HEK293 (cell line): Measurements from ENCODE around the gene DPYSL4.

Experiments
- CTCF ChIA-PET: fragments of 350-600 bp; formaldehyde crosslinking; extraction: SDS; loops from one replicate; lab custom pipeline; 2021; ENCODE audit warnings: antibody characterized with exemption; lab: Yijun Ruan, JAX
- POLR2A ChIA-PET: fragments of 300-600 bp; formaldehyde crosslinking; extraction: SDS; loops from one replicate; lab custom pipeline; 2020; ENCODE audit warnings: antibody characterized with exemption, inconsistent platforms; lab: Yijun Ruan, JAX
- H3K27ac ChIP-seq: fragments of 200-500 bp; sonication (Bioruptor generic); 2 replicates; pipeline ENCODE4 v1.5.1; 2014; ENCODE audit warnings: low read depth, low read length, control low read depth, inconsistent platforms; ENCODE audit errors: extremely low read depth
- H3K36me3 ChIP-seq, 2 experiments: fragments of 200-500 bp in 1 of 2; sonication (Bioruptor generic) in 1 of 2; 1 replicate in 1 of 2; 2 replicates in 1 of 2; pipeline ENCODE4 v1.5.1; 2014 to 2017; ENCODE audit warnings: inconsistent platforms in 2 of 2, low read length in 2 of 2; ENCODE audit not compliant: control insufficient read depth in 2 of 2, insufficient read depth in 1 of 2
- H3K4me1 ChIP-seq: fragments of 200-500 bp; sonication (Bioruptor generic); 2 replicates; pipeline ENCODE4 v1.5.1; 2014; ENCODE audit warnings: mild to moderate bottlenecking, low read length, inconsistent platforms; ENCODE audit not compliant: control insufficient read depth, insufficient read depth
- H3K4me3 ChIP-seq: 2 replicates; pipeline ENCODE4 v1.5.1; 2011; ENCODE audit warnings: low read depth, mild to moderate bottlenecking, control low read depth, low read length, moderate library complexity
- H3K9me3 ChIP-seq: fragments of 200-500 bp; sonication (Bioruptor generic); 2 replicates; pipeline ENCODE4 v1.5.1; 2014; ENCODE audit warnings: low read depth, low read length, inconsistent platforms; ENCODE audit not compliant: control insufficient read depth, insufficient read depth
- MYNN ChIP-seq: fragments of 450-650 bp; formaldehyde crosslinking; IDR thresholded peaks from 2 replicates; pipeline ENCODE4 v1.5.1; 2016; ENCODE audit warnings: missing biosample characterization, missing genetic modification characterization, borderline replicate concordance
- YY2 ChIP-seq: fragments of 450-650 bp; formaldehyde crosslinking; IDR thresholded peaks from 2 replicates; pipeline ENCODE4 v1.5.1; 2016; ENCODE audit warnings: missing biosample characterization, missing genetic modification characterization
- ZNF133 ChIP-seq: fragments of 450-650 bp; formaldehyde crosslinking; IDR thresholded peaks from 2 replicates; pipeline ENCODE4 v1.5.1; 2016; ENCODE audit warnings: missing biosample characterization, missing genetic modification characterization
- ZNF19 ChIP-seq: fragments of 450-650 bp; formaldehyde crosslinking; IDR thresholded peaks from 2 replicates; pipeline ENCODE4; 2016; ENCODE audit warnings: missing biosample characterization, missing genetic modification characterization, low read depth
- ZNF202 ChIP-seq: fragments of 450-650 bp; formaldehyde crosslinking; IDR thresholded peaks from 2 replicates; pipeline ENCODE4 v1.5.1; 2016; ENCODE audit warnings: missing biosample characterization, missing genetic modification characterization, borderline replicate concordance
- ZNF221 ChIP-seq: fragments of 450-650 bp; formaldehyde crosslinking; IDR thresholded peaks from 2 replicates; pipeline ENCODE4 v1.5.1; 2017; ENCODE audit warnings: missing biosample characterization, missing genetic modification characterization, borderline replicate concordance
- ZNF223 ChIP-seq: fragments of 450-650 bp; formaldehyde crosslinking; IDR thresholded peaks from 2 replicates; pipeline ENCODE4 v1.5.1; 2016; ENCODE audit warnings: missing biosample characterization, missing genetic modification characterization
- ZNF24 ChIP-seq: fragments of 450-650 bp; formaldehyde crosslinking; IDR thresholded peaks from 2 replicates; pipeline ENCODE4 v1.5.1; 2016; ENCODE audit warnings: missing biosample characterization, missing genetic modification characterization
- ZNF292 ChIP-seq: fragments of 450-650 bp; formaldehyde crosslinking; IDR thresholded peaks from 2 replicates; pipeline ENCODE4 v1.5.1; 2016; ENCODE audit warnings: low read depth, missing biosample characterization, missing genetic modification characterization, borderline replicate concordance
- ZNF354C ChIP-seq: fragments of 450-650 bp; formaldehyde crosslinking; IDR thresholded peaks from 2 replicates; pipeline ENCODE4 v1.5.1; 2016; ENCODE audit warnings: missing biosample characterization, missing genetic modification characterization, low read depth, borderline replicate concordance
- ZNF596 ChIP-seq: fragments of 450-650 bp; IDR thresholded peaks from 2 replicates; pipeline ENCODE4 v1.5.0; 2018; ENCODE audit warnings: missing biosample characterization, mild to moderate bottlenecking, missing genetic modification characterization, moderate library complexity
- ZNF621 ChIP-seq: fragments of 450-650 bp; formaldehyde crosslinking; IDR thresholded peaks from 2 replicates; pipeline ENCODE4 v1.5.1; 2017; ENCODE audit warnings: missing biosample characterization, missing genetic modification characterization
- ZNF76 ChIP-seq: fragments of 450-650 bp; formaldehyde crosslinking; IDR thresholded peaks from 2 replicates; pipeline ENCODE4; 2016; ENCODE audit warnings: low read depth, missing biosample characterization, missing genetic modification characterization, borderline replicate concordance
- ZNF791 ChIP-seq: fragments of 450-650 bp; formaldehyde crosslinking; IDR thresholded peaks from 2 replicates; pipeline ENCODE4 v1.5.1; 2016; ENCODE audit warnings: missing biosample characterization, missing genetic modification characterization
- TF ChIP-seq, protein P1 (sequence below): fragments of 450-650 bp; formaldehyde crosslinking; IDR thresholded peaks from 2 replicates; pipeline ENCODE4 v1.5.1; 2016; ENCODE audit warnings: missing biosample characterization, missing genetic modification characterization, borderline replicate concordance
- TF ChIP-seq, protein P2 (sequence below): fragments of 450-650 bp; formaldehyde crosslinking; IDR thresholded peaks from 2 replicates; pipeline ENCODE4 v1.5.1; 2016; ENCODE audit warnings: missing biosample characterization, missing genetic modification characterization, borderline replicate concordance
- TF ChIP-seq, protein P3 (sequence below): fragments of 450-650 bp; formaldehyde crosslinking; IDR thresholded peaks from 2 replicates; pipeline ENCODE4 v1.5.1; 2016; ENCODE audit warnings: missing biosample characterization, missing genetic modification characterization
- TF ChIP-seq, protein P4 (sequence below): fragments of 450-650 bp; formaldehyde crosslinking; IDR thresholded peaks from 2 replicates; pipeline ENCODE4 v1.5.0; 2017; ENCODE audit warnings: missing biosample characterization, missing genetic modification characterization, borderline replicate concordance

The DPYSL4 gene

DNA sequence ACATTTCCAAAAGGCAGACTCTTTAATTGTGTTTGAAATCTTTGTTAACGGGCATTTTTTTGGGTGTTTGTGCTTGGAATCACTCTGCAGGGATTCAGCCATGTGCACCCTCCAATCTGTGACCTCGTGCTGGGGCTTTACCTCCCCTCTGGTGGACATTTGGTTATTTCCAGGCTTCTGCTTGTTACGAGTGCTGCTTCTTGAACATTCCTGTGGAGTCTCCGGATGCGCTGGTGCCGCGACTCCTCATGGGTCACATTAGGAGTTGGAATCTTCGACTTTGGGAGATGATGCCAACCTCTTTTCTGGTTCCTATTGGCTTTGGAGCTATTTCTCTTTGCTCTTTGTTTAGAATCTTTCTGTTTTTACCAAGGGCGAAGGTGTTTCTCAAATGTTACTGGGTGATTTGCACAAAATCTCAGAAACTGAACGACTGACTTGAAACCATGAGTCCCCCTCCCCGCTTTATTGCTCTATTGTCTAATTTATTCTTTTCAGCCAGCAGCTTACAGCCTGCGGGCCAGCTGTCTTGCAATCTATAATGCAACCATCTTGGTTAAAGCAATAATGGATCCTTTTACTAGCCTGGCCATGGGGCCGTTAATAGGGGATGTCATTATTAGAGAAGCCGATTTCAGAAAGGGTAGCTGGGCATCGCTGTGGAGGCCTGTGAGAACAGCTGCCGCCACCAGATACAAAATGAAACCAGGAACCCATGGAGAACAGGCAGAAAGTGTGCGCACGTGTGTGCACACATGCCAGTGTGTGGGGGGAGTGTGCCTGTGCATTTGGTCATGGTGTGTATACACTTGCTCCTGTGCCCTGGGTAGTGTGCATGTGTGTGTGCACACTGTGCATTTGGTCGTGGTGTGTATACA, 9.9 kb upstream of the DPYSL4 start (continued):
- TF ChIP-seq, protein P1, sequence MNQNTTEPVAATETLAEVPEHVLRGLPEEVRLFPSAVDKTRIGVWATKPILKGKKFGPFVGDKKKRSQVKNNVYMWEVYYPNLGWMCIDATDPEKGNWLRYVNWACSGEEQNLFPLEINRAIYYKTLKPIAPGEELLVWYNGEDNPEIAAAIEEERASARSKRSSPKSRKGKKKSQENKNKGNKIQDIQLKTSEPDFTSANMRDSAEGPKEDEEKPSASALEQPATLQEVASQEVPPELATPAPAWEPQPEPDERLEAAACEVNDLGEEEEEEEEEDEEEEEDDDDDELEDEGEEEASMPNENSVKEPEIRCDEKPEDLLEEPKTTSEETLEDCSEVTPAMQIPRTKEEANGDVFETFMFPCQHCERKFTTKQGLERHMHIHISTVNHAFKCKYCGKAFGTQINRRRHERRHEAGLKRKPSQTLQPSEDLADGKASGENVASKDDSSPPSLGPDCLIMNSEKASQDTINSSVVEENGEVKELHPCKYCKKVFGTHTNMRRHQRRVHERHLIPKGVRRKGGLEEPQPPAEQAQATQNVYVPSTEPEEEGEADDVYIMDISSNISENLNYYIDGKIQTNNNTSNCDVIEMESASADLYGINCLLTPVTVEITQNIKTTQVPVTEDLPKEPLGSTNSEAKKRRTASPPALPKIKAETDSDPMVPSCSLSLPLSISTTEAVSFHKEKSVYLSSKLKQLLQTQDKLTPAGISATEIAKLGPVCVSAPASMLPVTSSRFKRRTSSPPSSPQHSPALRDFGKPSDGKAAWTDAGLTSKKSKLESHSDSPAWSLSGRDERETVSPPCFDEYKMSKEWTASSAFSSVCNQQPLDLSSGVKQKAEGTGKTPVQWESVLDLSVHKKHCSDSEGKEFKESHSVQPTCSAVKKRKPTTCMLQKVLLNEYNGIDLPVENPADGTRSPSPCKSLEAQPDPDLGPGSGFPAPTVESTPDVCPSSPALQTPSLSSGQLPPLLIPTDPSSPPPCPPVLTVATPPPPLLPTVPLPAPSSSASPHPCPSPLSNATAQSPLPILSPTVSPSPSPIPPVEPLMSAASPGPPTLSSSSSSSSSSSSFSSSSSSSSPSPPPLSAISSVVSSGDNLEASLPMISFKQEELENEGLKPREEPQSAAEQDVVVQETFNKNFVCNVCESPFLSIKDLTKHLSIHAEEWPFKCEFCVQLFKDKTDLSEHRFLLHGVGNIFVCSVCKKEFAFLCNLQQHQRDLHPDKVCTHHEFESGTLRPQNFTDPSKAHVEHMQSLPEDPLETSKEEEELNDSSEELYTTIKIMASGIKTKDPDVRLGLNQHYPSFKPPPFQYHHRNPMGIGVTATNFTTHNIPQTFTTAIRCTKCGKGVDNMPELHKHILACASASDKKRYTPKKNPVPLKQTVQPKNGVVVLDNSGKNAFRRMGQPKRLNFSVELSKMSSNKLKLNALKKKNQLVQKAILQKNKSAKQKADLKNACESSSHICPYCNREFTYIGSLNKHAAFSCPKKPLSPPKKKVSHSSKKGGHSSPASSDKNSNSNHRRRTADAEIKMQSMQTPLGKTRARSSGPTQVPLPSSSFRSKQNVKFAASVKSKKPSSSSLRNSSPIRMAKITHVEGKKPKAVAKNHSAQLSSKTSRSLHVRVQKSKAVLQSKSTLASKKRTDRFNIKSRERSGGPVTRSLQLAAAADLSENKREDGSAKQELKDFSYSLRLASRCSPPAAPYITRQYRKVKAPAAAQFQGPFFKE: no peak
- TF ChIP-seq ZNF596 (tag by site-specific recombination) (no peak), ZNF292 (no peak), ZNF223 (tag by site-specific recombination) (no peak), ZNF621 (no peak), ZNF791 (no peak), ZNF76 (tag by site-specific recombination) (no peak)

DNA sequence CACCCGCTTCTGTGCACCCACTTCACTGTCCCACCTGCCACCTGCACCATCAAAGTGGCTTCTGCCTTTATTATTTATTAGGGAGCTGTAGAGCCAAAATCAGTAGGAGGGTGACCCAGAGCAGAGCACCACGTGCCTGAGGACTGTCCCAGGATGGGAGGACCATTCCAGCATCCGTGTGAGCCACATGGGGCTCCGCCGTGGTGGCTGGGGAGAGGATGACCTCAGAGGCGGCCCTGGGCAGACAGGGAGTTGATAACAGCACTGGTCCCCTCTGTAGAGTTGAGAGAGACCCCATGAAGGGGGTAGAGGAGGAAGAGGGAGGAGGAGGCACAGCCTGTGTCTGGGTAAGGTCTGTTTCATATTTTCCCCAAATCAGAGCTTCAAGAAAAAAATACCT, 8.7 kb upstream of the DPYSL4 start:
- TF ChIP-seq ZNF221 (no peak), ZNF202 (no peak), ZNF354C (tag by site-specific recombination) (no peak), YY2 (no peak), ZNF24 (tag by site-specific recombination) (no peak), ZNF133 (tag by site-specific recombination) (no peak), MYNN (tag by site-specific recombination) (no peak), ZNF19 (tag by site-specific recombination) (no peak)
- TF ChIP-seq, protein P2, sequence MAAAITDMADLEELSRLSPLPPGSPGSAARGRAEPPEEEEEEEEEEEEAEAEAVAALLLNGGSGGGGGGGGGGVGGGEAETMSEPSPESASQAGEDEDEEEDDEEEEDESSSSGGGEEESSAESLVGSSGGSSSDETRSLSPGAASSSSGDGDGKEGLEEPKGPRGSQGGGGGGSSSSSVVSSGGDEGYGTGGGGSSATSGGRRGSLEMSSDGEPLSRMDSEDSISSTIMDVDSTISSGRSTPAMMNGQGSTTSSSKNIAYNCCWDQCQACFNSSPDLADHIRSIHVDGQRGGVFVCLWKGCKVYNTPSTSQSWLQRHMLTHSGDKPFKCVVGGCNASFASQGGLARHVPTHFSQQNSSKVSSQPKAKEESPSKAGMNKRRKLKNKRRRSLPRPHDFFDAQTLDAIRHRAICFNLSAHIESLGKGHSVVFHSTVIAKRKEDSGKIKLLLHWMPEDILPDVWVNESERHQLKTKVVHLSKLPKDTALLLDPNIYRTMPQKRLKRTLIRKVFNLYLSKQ (tag by site-specific recombination): no peak
- TF ChIP-seq, protein P3, sequence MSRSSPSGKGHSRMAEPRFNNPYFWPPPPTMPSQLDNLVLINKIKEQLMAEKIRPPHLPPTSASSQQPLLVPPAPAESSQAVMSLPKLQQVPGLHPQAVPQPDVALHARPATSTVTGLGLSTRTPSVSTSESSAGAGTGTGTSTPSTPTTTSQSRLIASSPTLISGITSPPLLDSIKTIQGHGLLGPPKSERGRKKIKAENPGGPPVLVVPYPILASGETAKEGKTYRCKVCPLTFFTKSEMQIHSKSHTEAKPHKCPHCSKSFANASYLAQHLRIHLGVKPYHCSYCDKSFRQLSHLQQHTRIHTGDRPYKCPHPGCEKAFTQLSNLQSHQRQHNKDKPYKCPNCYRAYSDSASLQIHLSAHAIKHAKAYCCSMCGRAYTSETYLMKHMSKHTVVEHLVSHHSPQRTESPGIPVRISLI (tag by site-specific recombination): no peak
- TF ChIP-seq, protein P4, sequence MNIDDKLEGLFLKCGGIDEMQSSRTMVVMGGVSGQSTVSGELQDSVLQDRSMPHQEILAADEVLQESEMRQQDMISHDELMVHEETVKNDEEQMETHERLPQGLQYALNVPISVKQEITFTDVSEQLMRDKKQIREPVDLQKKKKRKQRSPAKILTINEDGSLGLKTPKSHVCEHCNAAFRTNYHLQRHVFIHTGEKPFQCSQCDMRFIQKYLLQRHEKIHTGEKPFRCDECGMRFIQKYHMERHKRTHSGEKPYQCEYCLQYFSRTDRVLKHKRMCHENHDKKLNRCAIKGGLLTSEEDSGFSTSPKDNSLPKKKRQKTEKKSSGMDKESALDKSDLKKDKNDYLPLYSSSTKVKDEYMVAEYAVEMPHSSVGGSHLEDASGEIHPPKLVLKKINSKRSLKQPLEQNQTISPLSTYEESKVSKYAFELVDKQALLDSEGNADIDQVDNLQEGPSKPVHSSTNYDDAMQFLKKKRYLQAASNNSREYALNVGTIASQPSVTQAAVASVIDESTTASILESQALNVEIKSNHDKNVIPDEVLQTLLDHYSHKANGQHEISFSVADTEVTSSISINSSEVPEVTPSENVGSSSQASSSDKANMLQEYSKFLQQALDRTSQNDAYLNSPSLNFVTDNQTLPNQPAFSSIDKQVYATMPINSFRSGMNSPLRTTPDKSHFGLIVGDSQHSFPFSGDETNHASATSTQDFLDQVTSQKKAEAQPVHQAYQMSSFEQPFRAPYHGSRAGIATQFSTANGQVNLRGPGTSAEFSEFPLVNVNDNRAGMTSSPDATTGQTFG (tag by site-specific recombination): no peak
- Histone ChIP-seq H3K36me3 (no peaks in the 10 kb centered on the region), H3K27ac (no peak overlapping the region), H3K4me3 (no peak overlapping the region), H3K9me3 (no peaks in the 10 kb centered on the region), H3K4me1 (no peaks in the 10 kb centered on the region)
- ChIA-PET POLR2A (no interaction called here), CTCF (no interaction called here)
